Stimulated activated CD8-positive, alpha-beta memory T cell treated with anti-CD3 and anti-CD28 coated beads, Interleukin-7, amount 100 ng/mL, for 24 hours (primary cell): ENCODE results near the gene CTBP1.

Experiments
- DNase-seq: peaks from one replicate; pipeline ENCODE4 v3.0.0-alpha.2; 2020; ENCODE audit warnings: low read depth

Gene CTBP1

GRCh38 chr4:1196421-1197183 lies 52.3 kb downstream of the CTBP1 start:
- DNase-seq = no peak

GRCh38 chr4:1195891-1196401 lies 53.0 kb downstream of the CTBP1 start:
- DNase-seq = no peak

DNA sequence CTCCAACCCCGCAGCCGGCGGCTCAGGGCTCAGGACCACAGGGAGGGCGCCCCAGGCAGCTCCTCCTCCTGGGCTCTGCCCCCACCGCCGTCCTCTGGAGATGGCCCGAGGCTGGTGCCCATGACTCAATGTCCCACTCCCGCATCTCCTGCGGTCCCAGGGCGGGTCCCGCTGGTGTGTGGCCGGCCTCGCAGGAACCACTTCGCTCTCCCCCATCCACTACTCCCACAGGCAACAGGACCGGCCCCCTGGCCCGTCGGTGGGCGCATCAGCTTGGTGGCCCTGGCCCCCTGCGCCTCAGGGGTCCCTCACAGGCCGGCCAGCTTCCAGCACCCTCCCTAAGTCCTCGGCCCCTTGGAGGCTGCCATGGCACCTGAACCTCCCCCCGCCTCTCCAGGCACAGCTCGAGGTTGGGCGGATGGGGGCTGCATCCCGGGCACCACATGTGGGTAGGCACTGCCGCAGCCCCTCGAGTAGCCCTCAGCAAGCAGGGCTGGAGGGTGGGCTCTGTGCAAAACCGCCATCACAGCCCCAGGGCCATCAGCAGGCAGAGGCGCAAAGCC lies 53.7 kb downstream of the CTBP1 start:
- no peak for DNase-seq

DNA sequence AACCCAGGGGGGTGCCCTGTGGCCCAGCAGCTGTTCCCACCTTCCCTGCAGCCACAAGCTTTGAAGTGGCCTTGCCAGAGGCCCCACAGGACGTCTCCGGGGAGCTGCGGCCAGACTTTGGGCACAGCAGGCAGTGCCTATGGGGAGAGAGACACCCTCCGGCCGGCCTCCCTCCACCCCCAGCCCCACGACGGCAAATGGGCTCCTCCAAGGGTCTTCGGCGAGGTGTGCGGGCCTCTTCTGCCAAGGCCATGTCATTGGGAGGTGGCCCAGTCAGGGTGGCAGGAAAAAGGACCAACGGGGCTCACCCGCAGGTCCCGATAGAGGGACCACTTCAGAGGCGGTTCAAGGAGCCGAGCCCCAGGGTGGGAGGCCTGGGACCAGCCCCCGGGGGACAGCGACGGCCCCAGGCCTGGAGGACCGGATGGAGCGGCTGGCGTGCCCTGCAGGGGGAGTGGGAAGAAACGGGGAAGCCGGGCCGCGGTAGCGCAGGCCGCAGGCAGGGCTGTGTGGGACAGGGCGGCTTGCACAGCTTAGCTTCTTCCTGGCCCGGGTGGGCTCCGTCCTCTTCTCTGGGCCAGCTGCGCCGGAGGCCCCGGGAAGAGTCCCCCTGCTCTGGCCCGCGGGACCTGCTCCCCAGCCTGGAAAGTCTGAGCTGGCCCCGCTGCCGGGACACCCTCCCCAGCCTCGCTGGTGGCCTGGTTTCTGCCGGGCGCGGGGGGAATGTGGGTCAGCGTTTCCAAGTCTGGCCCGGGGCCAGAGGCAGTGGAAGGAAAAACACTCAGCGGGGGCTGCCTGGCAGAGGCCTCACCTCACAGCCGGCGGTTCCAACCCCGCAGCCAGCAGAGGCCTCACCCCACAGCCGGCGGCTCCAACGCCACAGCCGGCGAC lies 54.7 kb downstream of the CTBP1 start:
- DNase-seq = no peak

DNA sequence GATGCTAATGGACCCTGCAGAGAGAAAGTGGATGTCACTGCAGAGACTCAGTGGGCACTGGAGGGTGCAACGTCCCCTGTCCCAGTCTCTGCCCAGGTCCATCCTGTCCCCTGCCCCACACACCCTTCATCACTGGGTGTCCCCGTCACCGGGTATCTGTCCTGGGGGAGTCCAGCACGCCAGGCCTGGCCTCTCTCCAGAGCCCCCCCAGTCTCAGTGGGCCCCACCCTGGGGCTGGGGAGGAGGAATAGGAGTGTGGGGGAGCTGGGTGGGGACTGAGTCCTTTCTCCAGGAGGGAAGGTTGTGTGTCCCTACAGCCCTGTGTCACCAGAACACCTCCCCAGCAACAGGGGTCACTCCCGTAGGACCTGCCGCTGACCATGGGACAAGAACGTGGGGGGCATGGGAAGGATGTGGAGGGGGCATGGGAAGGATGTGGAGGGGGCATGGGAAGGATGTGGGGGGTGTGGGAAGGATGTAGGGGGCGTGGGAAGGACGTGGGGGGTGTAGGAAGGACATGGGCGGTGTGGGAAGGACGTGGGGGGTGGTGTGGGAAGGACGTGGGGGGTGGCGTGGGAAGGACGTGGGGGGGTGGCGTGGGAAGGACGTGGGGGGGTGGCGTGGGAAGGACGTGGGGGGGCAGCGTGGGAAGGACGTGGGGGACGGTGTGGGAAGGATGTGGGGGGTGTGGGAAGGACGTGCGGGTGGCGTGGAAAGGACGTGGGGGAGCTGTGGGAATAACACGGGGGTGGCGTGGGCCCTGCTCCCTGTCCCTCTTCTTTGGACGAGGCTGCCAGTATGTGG lies 55.5 kb downstream of the CTBP1 start:
- DNase-seq = no peak

DNA sequence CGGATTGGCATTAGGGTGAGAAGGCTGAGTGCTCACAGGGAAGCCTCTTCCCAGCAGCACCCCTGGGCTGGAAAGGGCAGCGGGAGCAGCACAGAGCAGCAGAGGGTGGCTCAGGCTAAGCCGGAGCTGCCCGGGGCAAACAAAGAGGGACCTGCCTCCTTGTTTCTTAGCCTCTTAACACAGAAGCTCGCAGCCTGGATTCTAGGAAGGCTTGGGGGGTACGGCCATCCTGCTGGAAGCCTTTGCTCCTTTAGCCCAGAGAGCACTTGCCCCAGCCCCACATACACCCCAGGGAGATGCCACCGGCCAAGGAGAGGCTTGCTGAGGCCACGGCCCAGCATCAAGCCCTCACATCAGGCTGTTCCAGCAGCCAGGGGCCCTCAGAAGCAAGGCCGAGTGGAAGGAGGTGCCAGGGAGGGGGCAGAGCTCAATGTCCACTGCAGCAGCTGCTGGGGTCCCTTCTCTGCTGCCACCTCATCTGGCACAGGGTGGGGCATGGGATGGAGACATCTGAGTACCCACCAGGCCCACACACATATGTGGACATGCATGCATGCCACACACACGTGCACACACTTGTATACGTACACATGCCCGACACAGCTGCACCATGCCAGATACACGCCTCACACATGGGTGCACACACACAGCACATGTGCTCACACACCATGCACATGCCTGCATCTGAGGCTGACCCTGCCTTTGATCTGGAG lies 56.3 kb downstream of the CTBP1 start:
- no peak for DNase-seq

DNA sequence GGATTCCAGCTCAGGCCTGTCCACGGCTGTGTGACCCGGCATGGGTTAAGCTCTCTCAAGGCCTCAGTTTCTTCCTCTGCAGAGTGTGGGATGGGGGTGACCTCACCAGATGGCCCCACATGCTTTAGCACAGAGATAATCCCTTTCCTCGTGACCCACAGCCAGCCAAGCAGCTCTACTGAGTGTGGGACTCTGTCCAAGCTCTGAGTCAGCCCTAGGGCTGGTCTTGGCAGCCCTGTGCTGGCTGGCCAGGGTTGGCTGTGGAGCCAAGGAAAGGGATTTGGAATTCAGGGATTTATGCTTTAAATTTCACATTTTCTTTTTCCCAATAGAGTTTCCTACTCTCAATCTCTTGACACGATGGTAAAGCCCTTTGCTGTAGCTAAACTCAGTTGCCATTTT lies 56.8 kb downstream of the CTBP1 start:
- DNase-seq = no peak

DNA sequence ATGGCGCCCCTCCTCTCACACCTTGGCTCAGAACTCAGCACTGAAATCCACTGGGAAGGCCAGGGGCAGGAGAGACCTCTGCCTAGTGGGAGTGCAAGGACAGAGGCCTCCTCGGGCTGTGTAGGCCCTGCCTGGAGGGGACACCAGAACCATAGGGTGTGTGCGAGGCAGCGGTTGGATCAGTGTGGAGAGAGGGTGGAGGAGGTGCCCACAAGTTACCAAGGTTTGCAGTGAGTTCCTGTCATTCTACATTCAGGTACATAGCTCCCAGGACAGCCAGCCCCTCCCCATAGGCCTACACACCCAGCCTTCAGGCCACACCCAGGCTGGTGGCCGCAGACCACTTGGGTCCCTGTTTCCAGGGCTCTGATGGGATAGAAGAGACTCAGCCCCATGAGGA lies 57.3 kb downstream of the CTBP1 start:
- no peak for DNase-seq

DNA sequence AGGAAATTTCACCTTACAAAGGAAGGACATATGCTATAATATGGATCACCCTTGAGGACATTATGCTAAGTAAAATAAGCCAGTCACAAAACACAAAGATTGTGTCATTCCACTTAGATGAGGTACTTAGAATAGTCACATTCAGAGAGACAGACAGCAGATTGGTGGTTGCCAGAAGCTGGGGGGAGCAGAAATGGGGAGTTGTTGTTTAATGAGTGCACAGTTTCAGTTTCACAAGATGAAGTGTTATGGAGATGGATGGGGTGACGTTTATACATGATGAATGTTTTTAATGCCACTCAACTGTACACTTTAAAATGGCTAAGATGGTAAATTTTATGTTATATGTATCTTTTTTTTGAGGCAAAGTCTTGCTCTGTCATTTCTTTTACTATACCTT lies 61.7 kb downstream of the CTBP1 start:
- DNase-seq = no peak

DNA sequence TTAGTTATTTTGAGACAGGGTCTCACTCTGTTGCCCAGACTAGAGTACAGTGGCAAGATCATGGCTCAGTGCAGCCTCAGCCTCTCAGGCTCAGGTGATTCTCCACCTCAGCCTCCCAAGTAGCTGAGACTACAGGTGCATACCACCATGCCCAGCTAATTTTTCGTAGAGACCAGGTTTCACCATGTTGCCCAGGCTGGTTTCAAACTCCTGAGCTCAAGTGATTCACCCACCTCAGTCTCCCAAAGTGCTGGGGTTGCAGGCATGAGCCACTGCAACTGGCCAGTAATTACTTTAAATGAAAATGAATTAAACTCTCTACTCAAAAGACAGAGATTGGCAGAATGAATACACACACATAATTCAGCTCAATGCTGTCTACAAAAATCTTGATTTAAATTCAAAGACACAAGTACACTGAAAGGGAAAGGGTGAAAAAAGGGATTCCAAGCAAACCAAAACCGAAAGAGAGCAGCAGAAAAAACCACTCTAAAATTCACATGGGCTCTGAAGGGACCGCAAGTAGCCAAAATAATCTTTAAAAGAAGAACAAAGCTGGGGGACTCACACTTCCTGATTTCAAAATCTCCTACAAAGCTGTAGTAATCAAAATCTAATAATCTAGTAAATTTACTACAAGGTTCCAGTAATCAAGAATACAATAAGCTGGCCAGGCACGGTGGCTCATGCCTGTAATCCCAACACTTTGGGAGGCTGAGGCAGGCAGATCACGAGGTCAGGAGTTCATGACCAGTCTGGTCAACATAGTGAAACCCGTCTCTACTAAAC lies 64.8 kb downstream of the CTBP1 start:
- no peak for DNase-seq

DNA sequence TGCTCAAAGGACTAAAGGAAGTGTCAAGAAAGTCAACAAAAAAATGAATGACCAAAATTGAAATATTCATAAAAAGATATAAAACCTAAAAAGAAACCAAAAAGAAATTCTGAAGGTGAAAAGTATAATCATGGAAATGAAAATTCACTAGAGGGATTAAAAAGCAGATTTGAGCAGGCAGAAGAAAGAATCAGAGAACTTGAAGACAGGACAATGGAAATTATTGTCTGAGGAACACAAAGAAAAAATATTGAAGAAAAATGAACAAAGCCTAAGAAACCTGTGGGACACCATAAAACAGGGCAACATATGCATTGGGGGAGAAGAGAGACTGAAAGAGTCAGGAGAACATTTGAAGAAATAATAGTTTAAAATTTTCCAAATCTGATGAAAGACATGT lies 66.6 kb downstream of the CTBP1 start:
- DNase-seq = no peak

DNA sequence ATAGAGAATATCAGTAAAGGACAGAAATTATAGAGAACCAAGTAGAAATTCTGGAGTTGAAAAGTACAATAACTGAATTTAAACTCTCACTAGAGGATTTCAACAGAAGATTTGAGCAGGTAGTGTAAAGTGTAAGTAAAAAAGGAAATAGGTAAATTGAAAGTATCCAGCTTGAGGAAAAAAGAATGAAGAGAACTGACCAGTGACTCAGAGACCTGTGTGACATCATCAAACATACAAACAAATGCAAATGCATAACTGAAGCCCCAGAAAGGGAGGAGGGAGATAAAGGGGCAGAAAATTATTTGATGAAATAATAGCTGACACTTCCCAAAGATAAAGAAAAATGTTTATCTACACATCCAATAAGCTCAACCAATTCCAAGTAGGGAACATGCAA lies 68.3 kb downstream of the CTBP1 start:
- no peak for DNase-seq

DNA sequence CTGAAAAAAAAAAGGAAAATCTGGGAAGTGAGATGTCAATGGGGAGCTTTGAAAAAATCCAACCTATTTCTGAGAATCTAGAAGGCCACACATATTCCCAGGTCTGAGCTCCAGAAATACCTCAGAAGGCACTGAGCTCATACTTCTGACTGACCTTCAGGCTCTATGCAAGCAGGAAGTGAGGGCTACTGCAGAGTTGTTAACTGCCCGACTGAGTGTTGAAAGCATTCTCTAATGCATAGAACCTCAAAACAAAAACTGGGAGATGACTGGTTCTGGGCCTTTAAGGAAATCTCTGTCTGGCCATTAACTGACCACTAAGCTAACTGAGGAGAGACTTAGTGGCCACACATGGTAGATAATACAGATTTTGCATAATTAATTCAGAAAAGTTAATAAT lies 69.0 kb downstream of the CTBP1 start:
- DNase-seq = no peak

- no peak for DNase-seq
Observed at GRCh38 chr4:1179089-1179441, 69.9 kb downstream of the CTBP1 start.

GRCh38 chr4:1178300-1179088 lies 70.4 kb downstream of the CTBP1 start:
- no peak for DNase-seq

GRCh38 chr4:1177274-1178141 lies 71.4 kb downstream of the CTBP1 start:
- no peak for DNase-seq

GRCh38 chr4:1176398-1177273 lies 72.3 kb downstream of the CTBP1 start:
- no peak for DNase-seq
